IPS DF 4.7 (cell line): ENCODE measurements around the gene GRN.
"Not testable (repeated sequence)": the region's sequence is repeated elsewhere in the genome, so short reads cannot be mapped to it uniquely, and the experiment has no call there.

Source experiments
- DNase-seq: peaks from one replicate; pipeline ENCODE4 v3.0.0-alpha.2; 2013; ENCODE audit warnings: low spot score; ENCODE audit errors: extremely low read depth

Gene GRN

DNA sequence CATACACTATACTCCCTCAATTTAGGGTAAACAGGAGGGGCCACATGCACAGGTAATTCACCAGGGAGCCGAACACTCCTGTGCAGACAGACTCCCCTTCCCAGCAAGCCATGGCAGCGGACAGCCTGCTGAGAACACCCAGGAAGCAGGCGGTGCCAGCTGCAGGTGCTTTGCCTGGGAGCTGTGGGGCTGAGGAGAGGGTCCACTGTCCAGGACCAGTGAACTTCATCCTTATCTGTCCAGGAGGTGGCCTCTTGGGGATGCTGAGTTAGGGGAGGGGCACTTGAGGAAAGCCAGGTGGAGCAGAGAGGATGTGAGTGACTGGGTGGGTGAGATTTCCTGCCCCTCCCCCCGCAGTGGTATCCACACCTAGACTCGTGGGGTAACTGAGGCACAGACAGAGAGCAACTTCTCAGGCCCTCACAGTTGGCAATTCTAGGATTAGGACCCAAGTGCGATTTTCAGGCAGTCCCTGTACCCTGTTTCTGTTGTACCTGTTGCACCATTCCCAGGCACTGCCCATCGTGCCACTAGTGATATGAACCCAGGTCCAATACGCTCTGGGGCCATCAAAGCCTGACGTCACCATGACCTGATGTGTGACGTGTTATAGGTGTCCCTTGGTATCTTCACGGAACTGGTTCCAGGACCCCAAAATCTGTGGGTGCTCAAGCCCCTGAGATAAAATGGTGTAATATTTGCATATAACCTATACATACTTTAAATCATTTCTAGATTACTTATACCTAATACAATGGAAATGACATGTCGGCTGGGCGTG is 1.2 kb downstream of the GRN start:
- no peak for DNase-seq

DNA sequence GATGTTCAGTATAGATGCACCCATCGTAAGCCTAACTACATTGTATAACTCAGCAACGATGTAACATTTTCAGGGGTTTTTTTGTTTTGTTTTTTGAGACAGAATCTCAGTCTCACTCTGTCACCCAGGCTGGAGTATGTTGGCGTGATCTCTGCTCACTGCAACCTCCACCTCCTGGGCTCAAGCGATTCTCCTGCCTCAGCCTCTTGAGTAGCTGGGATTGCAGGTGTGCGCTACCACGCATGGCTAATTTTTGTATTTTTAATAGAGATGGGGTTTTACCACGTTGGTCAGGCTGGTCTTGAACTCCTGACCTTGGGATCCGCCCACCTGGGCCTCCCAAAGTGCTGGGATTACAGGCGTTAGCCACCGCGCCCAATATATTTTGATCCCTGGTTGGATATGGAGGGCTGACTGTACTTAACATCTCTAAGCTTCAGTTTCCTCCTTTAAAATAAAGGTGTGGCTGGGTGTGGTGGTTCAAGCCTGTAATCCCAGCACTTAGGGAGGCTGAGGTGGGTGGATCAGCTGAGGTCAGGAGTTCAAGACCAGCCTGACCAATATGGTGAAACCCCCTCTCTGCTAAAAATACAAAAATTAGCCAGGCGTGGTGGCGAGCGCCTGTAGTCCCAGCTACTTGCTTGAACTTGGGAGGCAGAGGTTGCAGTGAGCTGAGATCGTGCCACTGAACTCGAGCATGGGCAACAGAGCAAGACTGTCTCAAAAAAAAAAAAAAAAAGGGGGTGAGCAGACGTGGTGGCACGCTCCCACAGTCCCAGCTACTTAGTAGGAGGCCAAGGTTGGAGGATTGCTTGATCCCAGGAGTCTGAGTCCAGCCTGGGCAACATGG is 2.3 kb downstream of the GRN start:
- DNase-seq, result not testable (repeated sequence)

DNA sequence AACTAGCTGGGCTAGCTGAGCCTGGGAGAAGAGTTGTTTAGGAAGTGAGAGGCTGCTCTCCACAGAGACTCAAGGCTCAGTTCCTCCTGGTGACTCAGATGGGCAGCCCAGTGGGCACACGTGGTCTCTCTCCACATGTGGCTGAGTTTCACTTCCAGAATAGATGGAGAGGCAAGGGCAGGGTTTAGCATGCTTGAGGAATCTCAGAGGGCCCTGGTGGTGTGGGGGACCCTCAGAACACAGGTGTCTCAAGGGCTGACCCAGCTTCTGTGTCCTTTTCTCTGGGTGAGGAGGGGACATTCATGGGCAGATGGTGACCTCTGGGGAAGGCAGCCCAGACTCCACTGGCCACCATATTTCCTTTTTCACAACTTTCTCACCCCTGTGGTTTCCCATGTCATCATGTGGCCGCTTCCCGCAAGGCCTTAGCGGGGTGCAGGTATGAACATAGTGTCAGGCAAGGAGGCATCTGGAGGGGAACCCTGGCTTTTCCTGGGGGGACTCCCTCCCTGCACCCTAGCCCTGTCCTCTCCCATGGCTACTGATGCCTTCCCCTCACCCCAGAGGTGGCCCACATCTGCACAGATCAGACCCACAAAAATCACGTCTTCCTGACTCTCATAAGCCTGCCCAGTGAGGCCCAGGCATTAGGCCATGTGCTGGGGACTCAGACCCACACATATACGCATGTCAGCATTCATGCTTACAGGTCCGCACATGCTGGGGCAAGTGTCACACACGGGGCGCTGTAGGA is 3.3 kb downstream of the GRN start:
- DNase-seq, result no peak

DNA sequence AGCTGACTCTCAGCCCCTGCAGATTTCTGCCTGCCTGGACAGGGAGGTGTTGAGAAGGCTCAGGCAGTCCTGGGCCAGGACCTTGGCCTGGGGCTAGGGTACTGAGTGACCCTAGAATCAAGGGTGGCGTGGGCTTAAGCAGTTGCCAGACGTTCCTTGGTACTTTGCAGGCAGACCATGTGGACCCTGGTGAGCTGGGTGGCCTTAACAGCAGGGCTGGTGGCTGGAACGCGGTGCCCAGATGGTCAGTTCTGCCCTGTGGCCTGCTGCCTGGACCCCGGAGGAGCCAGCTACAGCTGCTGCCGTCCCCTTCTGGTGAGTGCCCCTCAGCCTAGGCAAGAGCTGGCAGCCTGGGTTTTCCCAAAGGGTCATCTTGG is 3.9 kb downstream of the GRN start:
- DNase-seq, result no peak

DNA sequence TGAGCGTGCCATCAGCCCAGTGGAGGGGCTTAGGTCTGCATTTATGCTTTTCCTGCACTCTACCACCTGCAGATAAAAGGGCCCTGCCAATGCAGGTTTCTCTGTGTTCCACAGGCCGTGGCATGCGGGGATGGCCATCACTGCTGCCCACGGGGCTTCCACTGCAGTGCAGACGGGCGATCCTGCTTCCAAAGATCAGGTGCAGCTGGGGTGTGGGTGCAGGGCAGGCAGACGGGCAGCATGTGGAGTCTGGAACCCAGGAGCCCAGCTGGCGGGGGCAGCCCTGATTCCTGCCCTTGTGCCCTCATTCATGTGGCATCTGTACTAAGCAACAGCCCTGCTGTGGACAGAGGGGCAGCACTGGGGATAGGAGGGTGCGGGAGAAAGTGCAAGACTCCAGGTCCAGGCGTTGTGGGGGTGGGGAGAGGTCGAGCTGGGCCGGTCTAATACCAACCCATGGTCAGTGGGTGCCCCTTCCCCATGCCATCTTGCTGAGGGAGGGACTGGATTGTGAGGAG is 4.5 kb downstream of the GRN start:
- no peak for DNase-seq

DNA sequence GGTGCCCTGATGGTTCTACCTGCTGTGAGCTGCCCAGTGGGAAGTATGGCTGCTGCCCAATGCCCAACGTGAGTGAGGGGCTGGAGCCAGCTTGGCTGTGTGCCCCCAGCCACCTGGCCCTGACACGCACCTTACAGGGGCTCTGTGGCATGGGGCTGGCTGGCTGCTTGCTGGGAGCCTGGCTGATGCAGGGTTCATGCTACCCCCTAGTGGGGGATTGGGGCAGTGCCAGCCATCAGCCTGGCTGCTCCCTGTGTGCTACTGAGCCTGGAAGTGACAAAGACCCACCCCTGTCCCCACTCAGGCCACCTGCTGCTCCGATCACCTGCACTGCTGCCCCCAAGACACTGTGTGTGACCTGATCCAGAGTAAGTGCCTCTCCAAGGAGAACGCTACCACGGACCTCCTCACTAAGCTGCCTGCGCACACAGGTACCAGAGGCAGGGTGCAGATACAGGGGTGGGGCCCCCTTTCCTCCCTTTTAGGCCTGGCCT is 5.7 kb downstream of the GRN start:
- no peak for DNase-seq

DNA sequence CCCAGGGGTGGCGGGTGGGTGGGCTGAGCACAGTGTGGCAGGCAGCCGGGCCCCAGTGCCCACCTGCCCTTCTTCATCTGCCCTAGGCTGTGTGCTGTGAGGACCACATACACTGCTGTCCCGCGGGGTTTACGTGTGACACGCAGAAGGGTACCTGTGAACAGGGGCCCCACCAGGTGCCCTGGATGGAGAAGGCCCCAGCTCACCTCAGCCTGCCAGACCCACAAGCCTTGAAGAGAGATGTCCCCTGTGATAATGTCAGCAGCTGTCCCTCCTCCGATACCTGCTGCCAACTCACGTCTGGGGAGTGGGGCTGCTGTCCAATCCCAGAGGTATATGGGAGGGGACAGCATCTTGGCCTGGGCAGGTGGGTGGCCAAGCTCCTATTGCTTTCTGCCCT is 6.4 kb downstream of the GRN start:
- no peak for DNase-seq

DNA sequence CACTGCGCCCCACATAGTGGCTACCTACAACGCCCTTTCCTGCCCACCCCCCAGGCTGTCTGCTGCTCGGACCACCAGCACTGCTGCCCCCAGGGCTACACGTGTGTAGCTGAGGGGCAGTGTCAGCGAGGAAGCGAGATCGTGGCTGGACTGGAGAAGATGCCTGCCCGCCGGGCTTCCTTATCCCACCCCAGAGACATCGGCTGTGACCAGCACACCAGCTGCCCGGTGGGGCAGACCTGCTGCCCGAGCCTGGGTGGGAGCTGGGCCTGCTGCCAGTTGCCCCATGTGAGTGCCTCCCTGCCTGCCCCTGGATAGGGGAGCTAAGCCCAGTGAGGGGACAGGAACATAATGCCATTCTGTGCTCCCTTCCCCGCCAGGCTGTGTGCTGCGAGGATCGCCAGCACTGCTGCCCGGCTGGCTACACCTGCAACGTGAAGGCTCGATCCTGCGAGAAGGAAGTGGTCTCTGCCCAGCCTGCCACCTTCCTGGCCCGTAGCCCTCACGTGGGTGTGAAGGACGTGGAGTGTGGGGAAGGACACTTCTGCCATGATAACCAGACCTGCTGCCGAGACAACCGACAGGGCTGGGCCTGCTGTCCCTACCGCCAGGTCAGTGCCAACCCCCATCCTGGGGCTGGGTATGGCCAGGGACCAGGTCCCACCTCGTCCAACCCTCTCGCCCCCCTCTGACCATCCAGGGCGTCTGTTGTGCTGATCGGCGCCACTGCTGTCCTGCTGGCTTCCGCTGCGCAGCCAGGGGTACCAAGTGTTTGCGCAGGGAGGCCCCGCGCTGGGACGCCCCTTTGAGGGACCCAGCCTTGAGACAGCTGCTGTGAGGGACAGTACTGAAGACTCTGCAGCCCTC is 7.1 kb downstream of the GRN start:
- DNase-seq, result no peak

DNA sequence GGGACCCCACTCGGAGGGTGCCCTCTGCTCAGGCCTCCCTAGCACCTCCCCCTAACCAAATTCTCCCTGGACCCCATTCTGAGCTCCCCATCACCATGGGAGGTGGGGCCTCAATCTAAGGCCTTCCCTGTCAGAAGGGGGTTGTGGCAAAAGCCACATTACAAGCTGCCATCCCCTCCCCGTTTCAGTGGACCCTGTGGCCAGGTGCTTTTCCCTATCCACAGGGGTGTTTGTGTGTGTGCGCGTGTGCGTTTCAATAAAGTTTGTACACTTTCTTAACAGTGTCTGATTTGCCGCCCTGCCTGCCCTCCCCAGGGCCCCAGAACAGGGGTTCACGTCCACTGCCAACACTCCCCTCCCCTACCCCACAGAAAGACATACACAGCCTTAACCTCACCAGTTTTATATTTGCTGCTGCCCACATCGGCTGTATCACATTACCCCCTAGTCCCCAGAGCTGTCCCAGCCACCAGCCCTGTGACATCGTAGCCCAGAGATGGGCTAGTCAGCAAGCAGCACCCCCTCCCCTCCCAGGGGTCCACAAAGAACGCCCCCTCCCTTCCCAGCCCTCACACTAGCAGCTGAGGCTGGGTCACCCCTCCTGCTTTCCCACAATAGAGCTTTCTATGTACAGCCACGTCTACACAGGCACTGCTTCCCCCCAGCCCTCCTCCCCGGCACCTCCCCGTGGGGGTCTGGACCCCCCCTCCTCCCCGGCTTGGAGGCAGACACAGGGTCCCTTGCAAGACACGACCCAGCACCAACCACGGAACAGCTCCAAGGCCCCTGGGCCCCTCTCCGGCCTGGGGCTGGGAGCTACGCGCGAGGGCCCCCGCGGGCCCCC is 7.9 kb downstream of the GRN start:
- DNase-seq, result no peak

DNA sequence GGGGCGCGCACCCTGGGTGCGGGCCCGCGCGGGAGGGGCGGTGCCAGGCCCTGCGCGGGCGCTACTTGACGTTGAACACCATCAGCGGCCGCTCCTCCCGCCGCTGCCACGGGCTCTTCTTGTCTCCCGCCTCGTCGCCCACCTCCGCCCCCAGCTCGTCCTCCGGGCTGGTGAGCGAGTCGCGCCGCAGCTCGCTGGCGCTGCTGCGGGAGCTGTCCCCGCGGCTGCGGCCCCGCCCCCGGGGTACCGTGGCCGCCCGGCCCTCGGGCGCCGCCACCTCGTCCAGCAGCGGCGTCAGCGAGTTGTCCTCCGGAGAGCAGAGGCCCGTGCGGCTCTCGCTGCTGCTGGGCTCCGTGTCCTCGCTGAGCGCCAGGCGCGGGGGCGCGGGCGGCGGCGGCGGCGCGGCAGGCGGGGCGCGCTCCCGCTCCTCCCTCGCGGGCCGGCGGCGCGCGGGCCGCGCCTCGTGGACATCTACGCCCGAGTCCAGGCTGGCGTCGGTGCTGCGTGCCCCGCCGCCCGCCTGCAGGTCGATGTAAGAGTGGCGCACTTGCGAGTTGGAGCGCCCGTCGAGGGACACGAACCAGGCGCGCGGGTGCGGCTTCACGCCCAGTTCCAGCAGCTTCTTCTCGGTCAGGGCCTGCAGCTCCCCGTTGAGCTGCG is 8.7 kb downstream of the GRN start:
- DNase-seq, result no peak

DNA sequence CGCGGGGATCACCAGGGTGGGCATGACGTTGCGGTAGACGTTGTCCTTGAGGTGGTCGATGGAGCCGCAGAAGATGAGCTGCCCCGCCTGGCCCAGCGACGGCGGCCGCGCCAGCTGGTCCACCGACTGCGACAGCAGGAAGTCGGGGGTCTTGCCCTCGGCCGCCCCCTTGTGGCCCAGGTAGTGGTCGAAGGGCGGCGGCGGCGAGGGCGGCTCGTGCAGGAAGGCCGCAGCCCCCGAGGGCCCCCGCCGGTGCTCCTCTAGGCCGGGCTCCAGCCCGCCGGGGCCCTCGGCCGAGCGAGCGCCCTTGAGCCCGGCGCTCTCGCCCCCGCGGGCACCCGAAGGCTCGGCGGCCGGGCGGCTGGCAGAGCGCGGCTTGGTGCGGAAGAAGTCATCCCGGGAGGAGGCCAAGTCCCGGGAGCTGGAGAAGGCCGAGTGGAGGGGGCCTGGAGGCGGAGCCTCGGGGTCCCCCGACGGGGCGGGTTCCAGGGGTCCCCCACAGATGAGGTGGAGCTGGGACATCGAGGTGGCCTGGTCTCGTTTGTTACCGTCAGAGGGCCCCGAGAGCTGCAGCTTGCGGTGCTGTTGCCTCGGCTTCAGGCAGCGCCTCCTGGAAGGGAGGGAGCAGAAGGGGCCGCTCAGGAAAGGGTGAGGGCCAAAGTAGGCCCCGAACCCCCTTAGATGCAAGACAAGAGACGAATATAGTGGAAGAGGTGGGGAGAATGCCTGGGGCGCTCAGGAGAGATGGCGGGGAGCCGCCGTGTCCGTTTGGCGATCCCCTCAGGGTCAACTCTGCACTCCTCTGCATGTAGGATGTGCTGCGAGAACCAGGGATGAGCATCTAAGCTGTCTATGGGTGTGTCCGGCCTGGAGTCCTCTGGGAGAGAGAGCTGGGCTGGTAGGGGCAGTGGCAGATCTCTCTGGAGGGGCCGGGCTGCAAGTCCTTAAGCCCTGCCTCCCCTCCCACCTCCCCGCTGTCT is 9.8 kb downstream of the GRN start:
- no peak for DNase-seq

DNA sequence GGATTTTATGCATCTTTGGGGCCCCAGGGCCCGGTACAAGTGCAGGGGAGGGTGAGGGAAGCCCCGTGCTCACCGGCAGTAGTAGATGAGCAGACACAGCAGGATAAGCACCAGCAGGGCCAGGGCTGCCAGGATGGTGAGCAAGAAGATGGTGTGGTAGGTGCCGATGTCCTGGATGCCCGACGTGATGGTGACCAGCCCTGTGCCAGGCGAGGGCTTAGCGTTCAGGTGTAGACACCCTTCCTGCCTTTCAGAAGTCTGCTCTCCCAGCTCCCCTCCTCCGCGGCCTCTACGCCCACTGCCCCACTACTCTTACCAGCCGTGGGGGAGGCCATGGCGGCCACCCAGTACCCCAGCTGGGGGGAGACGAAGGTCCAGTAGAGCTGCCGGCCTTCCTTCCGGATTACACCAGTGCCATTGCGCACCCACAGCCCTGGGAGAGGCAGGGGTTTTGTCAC is 10.6 kb downstream of the GRN start:
- DNase-seq, result no peak

DNA sequence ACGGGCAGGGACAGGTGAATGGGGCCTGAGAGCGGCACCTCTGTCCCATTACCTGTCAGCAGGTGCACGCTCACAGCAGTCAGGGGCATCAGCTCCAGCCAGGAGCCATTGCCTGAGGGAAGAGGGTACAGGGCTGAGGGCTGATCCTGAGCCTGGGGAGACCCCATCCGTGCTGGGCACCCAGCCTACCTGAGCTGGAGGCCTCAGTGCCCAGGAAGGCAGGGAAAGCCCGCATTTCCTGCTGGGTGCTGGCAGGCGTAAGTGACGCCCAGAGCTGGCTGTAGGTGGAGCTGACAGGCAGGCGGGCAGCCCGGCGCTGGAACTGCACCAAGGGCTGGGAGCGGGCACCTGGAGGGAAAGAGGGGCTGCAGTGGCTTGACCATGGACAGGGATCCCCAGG is 11.1 kb downstream of the GRN start:
- DNase-seq, result no peak

DNA sequence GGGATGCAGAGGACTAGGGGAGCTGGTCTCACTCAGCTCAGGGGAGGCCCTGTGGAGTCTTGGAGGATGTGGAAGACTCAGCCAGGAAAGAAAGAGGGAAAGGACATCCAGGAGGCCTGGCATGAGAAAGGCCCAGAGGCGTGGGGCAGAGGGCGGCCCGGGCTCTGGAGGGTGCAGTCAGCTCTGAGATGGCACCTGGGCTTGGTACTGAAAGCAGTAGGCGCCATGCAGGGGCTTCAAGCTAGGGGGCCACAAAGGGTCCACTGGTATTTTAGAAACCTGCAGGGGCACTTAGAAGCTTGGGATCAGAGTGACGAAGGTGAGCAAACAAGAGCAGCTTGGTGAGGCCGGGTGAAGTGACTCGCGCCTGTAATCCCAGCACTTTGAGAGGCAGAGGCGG is 13.0 kb downstream of the GRN start:
- DNase-seq, result no peak

DNA sequence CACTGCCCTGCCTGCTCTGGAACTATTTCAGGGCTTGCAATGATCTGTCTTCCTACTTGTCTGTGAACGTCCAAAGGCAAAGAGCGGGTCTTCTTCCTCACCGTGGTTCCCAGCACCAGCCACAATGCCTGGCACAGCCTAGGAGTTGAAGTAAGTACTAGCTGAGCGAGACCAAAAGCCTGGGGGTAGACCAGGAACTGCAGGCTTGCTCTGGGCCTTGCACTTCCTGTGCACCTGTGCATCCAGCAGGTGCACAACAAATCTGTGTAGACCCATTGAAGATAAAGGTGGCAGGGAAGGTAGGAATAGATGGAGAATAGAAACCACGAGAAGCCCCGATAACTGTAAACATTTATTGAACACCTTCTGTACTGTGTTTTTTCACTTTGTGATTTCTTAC is 13.9 kb downstream of the GRN start:
- no peak for DNase-seq

DNA sequence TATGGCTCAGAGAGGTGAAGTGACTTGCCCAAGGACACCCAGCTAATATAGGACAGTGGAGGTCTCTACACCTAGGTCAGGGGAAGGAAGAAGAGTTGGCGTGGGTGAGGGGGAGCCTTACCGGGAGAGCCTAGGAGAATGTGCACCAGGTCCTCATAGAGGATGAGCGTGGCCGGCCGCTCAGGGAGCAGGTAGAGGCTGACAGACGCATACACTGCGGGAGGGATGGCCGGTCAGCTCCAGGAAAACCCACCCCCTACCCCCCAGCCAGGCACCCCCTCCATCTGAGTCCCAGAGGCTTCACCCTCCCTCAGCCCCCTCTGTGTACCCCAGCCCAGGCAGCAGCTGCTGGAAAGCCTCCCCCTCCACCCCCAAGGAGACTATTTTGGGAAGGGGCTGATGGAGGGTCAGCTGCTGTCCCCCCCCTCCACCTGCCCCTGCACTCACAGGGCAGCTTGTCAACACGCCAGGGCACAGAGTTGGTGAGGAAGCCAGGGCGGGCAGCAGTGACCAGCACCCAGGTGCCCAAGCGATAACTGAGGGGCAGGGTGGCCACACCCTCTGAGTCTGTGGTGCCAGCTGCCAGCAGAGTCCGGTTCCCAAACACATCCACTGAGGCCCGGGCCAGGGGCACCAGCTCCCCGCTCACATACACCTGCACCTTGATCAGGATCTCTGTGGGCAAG is 14.5 kb downstream of the GRN start:
- no peak for DNase-seq

DNA sequence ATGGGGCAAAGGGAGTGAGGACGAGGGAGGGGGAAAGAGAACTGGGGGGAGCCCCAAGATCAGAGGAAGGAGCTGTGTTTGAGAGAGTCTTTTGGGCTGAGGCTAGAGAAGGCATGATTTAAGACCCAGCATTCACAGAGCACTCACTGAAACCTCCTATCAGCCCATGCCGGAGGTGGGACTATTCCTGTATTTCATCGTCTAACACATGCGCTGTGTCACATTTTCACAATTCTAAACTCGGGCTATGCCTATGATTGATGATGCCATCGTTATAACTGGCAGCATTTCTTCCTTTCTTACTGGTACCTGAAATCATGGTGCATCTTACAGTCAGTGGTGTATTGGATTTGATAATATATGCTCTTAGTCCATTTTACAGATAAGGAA is 15.0 kb downstream of the GRN start:
- DNase-seq, result no peak
